ENCODE measurements around the gene TYK2. TPM values are rescaled to one million over a fixed set of nuclear protein-coding genes. Genes with fewer than 3 reads are reported as not detected.
A peak's percentile ranks its signal among the peaks of the same experiment; 100 is the strongest.

The TYK2 gene
- total RNA-seq, 1 experiment from 2014 or later, result 118 TPM

DNA sequence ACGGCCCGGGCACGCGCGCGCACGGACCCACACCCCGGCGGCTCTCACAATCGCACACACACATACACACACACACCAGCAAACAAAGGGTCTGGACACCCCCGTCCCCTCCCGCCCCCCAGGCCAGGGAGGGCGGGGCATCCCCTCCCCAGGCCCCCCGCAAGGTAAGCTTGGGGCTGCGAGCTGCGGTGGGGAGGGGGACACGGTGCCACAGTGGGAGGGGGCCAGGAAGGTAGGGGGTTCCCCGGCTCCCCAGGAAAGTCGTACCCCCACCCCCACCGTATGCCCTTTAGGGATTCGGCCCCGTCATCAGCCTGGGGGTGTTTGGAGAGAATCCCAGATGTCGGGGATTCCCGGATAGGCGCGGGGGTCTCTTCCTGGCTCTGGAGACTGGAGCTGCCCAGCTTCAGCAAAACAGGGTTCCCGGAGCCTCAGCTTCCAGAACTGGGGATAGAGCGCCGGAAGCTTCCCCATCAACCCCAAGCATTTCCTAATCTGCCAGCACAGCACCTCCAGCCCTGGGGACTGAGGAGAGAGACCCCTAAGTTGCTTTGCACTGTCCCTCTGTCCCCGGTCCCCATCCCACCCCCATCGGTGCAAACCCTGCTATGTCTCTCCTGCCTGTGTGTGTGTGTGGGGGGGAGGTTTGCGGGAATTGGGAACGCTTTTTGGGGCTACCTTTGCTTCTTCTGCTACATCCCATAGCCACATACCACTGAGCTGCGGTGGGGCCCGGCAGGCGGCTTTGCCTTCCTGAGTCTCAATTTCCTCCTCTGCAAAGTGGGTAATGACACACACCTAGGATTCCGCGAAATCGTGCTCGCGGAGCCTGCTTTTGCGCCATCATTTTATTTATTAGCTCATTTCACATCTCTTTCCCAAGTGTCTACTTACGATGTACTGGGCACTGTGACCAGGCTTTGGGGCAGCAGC is 24.8 kb upstream of the TYK2 start:
- Histone ChIP-seq H3K27me3 (replicated peaks; ENCODE audit: insufficient read depth, low read depth, low read length, poor library complexity) (no peaks in the 10 kb centered on the region), H3K27ac (ENCODE audit: low read depth, low read length, poor library complexity, severe bottlenecking) (peak overlapping the region; percentile 89), H3K9me3 (ENCODE audit: low read depth, low read length, poor library complexity, severe bottlenecking) (no peaks in the 10 kb centered on the region), H3K36me3 (ENCODE audit: insufficient read depth, low read length, poor library complexity, severe bottlenecking) (peaks cover 7% of the 10 kb centered on the region), H3K4me1 (ENCODE audit: insufficient read depth, low read length, poor library complexity, severe bottlenecking) (peaks cover 26% of the 10 kb centered on the region), H3K4me3 (ENCODE audit: low read depth, low read length, poor library complexity, severe bottlenecking) (peak overlapping the region; percentile 72)
- DNase-seq (ENCODE audit: low spot score), result no peak
- ChIA-PET POLR2A (ENCODE audit: low non-redundant PET) (interaction anchor here (0.7 kb wide), 1 partner anchor 1617 kb away, joined by 8 read pairs; no protein-coding TSS in a partner anchor), CTCF (interaction anchor here (0.6 to 5.6 kb wide), 10 partner anchors 12 to 237 kb away, joined by 3 to 34 read pairs (median 8); no protein-coding TSS in a partner anchor)
- no TSS peak for BruUV-seq (replicated peaks)
- TF ChIP-seq EZH2 (IDR thresholded peaks at IDR 0.05; ENCODE audit: borderline replicate concordance, low read depth, low read length, poor library complexity, severe bottlenecking) (no peak), CTCF (conservative IDR thresholded peaks at IDR 0.05; ENCODE audit: low read depth, low read length) (no peak)
- intact Hi-C loops (cut with micrococcal nuclease; ENCODE audit: unreplicated experiment), result loop anchor here (2.0 to 10.0 kb wide), 3 partner anchors 14 to 250 kb away; partner anchors contain the start of gene ILF3

DNA sequence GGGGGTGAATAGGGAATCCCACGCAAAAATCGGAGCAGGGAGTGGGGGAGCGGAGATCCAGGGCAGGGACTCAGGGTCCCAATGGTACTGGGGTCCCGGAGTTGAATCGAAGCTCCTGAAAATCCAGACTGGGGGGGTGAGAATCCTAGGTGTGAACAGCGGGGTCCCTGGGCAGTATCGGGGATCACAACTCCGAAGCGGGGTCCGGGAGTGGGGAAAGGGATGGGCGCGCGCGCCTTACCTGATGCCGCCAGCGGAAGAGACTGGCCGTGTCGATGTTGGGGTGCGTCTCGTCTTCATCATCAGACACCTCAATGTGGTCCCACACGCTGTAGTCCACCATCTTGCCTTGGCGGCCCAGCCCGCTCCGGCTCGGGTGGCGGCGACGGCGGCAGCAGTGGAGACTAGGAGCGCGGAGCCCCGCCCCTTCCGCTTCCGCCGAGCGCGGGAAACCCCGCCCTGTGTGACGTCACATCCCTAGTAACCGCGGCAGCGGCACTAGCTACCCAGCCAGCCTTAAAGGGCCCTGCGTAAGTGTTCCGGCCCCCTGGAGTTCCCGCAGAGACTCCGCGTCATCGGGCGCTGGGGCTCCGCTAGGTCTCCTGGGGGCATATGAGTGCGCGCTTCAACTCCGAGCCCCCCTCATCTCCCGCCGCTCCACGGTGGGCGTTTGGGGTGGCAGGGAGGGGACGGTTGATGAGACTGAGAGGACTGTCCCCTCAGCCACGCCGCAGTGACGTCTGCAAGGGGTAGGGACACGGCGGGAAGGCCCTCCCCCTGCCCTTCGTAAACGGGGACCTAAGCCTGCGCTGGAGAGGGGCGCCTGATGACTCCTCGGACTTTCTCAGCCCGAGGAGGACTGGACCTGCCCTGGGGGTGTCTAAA is 23.0 kb upstream of the TYK2 start, which contains the start of gene CDC37:
Gene CDC37, minus strand, starts transcription at position 406 of the 885 bp plus-strand sequence. Its CDS starts 63 bp downstream, at position 343.
- ChIA-PET POLR2A (ENCODE audit: low non-redundant PET) (interaction anchor here (0.6 kb wide), 1 partner anchor 208 kb away, joined by 3 read pairs; no protein-coding TSS in a partner anchor), CTCF (interaction anchor here (0.5 to 5.6 kb wide), 12 partner anchors 9 to 733 kb away, joined by 3 to 34 read pairs (median 5); partner anchors contain the start of gene RAVER1)
- intact Hi-C loops (cut with micrococcal nuclease; ENCODE audit: unreplicated experiment), result loop anchor here (2.0 to 10.0 kb wide), 3 partner anchors 15 to 251 kb away; partner anchors contain the start of gene ILF3
- no peaks in the 10 kb centered on the region for H3K27me3 ChIP-seq (replicated peaks; ENCODE audit: insufficient read depth, low read depth, low read length, poor library complexity)
- BruUV-seq (replicated peaks), result TSS peak; percentile 35
- no peaks in the 10 kb centered on the region for H3K9me3 ChIP-seq (ENCODE audit: low read depth, low read length, poor library complexity, severe bottlenecking)
- H3K36me3 ChIP-seq (ENCODE audit: insufficient read depth, low read length, poor library complexity, severe bottlenecking), result peaks cover 10% of the 10 kb centered on the region
- H3K4me3 ChIP-seq (ENCODE audit: low read depth, low read length, poor library complexity, severe bottlenecking), result peak within 1 kb of the TSS; percentile 72
- H3K27ac ChIP-seq (ENCODE audit: low read depth, low read length, poor library complexity, severe bottlenecking), result peak within 1 kb of the TSS; percentile 89
- peak; percentile 98 for DNase-seq (ENCODE audit: low spot score)
- peaks cover 18% of the 10 kb centered on the region for H3K4me1 ChIP-seq (ENCODE audit: insufficient read depth, low read length, poor library complexity, severe bottlenecking)
- TF ChIP-seq EZH2 (IDR thresholded peaks at IDR 0.05; ENCODE audit: borderline replicate concordance, low read depth, low read length, poor library complexity, severe bottlenecking), result no peak
- no peak for TF ChIP-seq CTCF (conservative IDR thresholded peaks at IDR 0.05; ENCODE audit: low read depth, low read length)
